HG02571 (cell line): ENCODE measurements around the gene PAFAH2.
"Not testable (repeated sequence)": the region's sequence is repeated elsewhere in the genome, so short reads cannot be mapped to it uniquely, and the experiment has no call there.

Experiments
- ATAC-seq: cut with Tn5 transposase; IDR thresholded peaks from one replicate; pipeline ENCODE4 v1.9.1; 2021; ENCODE audit warnings: mild to moderate bottlenecking, moderate library complexity; ENCODE audit not compliant: unreplicated experiment

Gene PAFAH2

GRCh38 chr1:25987951-25988350, 9.9 kb downstream of the PAFAH2 start:
- no peak for ATAC-seq

GRCh38 chr1:25986773-25987172, 11.1 kb downstream of the PAFAH2 start:
- ATAC-seq = not testable (repeated sequence)

- no peak for ATAC-seq
Observed at GRCh38 chr1:25985670-25986069, 12.2 kb downstream of the PAFAH2 start.

- ATAC-seq = no peak
Observed at GRCh38 chr1:25985171-25985570, 12.7 kb downstream of the PAFAH2 start.

- no peak for ATAC-seq
Observed at GRCh38 chr1:25979210-25979609, 18.7 kb downstream of the PAFAH2 start.

- no peak for ATAC-seq
Observed at GRCh38 chr1:25978403-25978802, 19.5 kb downstream of the PAFAH2 start.

- no peak for ATAC-seq
Observed at GRCh38 chr1:25977801-25978200, 20.1 kb downstream of the PAFAH2 start.

GRCh38 chr1:25973610-25974321, 24.1 kb downstream of the PAFAH2 start:
- no peak for ATAC-seq

- no peak for ATAC-seq
Observed at GRCh38 chr1:25971811-25972180, 26.1 kb downstream of the PAFAH2 start.

GRCh38 chr1:25971066-25971810, 26.6 kb downstream of the PAFAH2 start:
- peak; percentile 59 for ATAC-seq

GRCh38 chr1:25967308-25967707, 30.6 kb downstream of the PAFAH2 start:
- no peak for ATAC-seq

GRCh38 chr1:25959611-25960010, 38.3 kb downstream of the PAFAH2 start:
- no peak for ATAC-seq

GRCh38 chr1:25958465-25958864, 39.4 kb downstream of the PAFAH2 start:
- ATAC-seq = no peak

GRCh38 chr1:25955553-25955952, 42.3 kb downstream of the PAFAH2 start:
- no peak for ATAC-seq

GRCh38 chr1:25954282-25954938, 43.5 kb downstream of the PAFAH2 start:
- ATAC-seq = no peak

GRCh38 chr1:25952841-25953401, 44.9 kb downstream of the PAFAH2 start:
- no peak for ATAC-seq

- no peak for ATAC-seq
Observed at GRCh38 chr1:25948641-25949040, 49.2 kb downstream of the PAFAH2 start.

GRCh38 chr1:25947027-25947426, 50.8 kb downstream of the PAFAH2 start:
- ATAC-seq = no peak

GRCh38 chr1:25945761-25946160, 52.1 kb downstream of the PAFAH2 start:
- ATAC-seq = no peak

- no peak for ATAC-seq
Observed at GRCh38 chr1:25944986-25945385, 52.9 kb downstream of the PAFAH2 start.

GRCh38 chr1:25943511-25943910, 54.4 kb downstream of the PAFAH2 start:
- not testable (repeated sequence) for ATAC-seq

GRCh38 chr1:25936947-25937346, 60.9 kb downstream of the PAFAH2 start:
- no peak for ATAC-seq
